ENCODE data around the gene SLCO3A1.

The SLCO3A1 gene

GRCh38 chr15:92130244-92130643 is 276.7 kb downstream of the SLCO3A1 start:
- no peak overlapping the region for H3K4me3 ChIP-seq (ENCODE audit: low read length)
- TF ChIP-seq ZNF274 (IDR thresholded peaks at IDR 0.05; ENCODE audit: low read depth, low read length): no peak

- no peak overlapping the region for H3K4me3 ChIP-seq (ENCODE audit: low read length)
- no peak for TF ChIP-seq ZNF274 (IDR thresholded peaks at IDR 0.05; ENCODE audit: low read depth, low read length)
These were observed 277.4 kb downstream of the SLCO3A1 start for GRCh38 chr15:92130906-92131305.

GRCh38 chr15:92132982-92133755 is 279.7 kb downstream of the SLCO3A1 start:
- TF ChIP-seq ZNF274 (IDR thresholded peaks at IDR 0.05; ENCODE audit: low read depth, low read length): no peak
- no peak overlapping the region for H3K4me3 ChIP-seq (ENCODE audit: low read length)

- TF ChIP-seq ZNF274 (IDR thresholded peaks at IDR 0.05; ENCODE audit: low read depth, low read length): no peak
- H3K4me3 ChIP-seq (ENCODE audit: low read length): no peak overlapping the region
These were observed 287.3 kb downstream of the SLCO3A1 start for GRCh38 chr15:92140796-92141195.

- H3K4me3 ChIP-seq (ENCODE audit: low read length): no peak overlapping the region
- TF ChIP-seq ZNF274 (IDR thresholded peaks at IDR 0.05; ENCODE audit: low read depth, low read length): no peak
These were observed 288.1 kb downstream of the SLCO3A1 start for GRCh38 chr15:92141607-92142006.

GRCh38 chr15:92142242-92143232 is 289.0 kb downstream of the SLCO3A1 start:
- no peak overlapping the region for H3K4me3 ChIP-seq (ENCODE audit: low read length)
- TF ChIP-seq ZNF274 (IDR thresholded peaks at IDR 0.05; ENCODE audit: low read depth, low read length): no peak

- no peak overlapping the region for H3K4me3 ChIP-seq (ENCODE audit: low read length)
- TF ChIP-seq ZNF274 (IDR thresholded peaks at IDR 0.05; ENCODE audit: low read depth, low read length): no peak
These were observed 290.3 kb downstream of the SLCO3A1 start for GRCh38 chr15:92143765-92144164.

GRCh38 chr15:92146511-92147150 is 293.1 kb downstream of the SLCO3A1 start:
- H3K4me3 ChIP-seq (ENCODE audit: low read length): no peak overlapping the region
- no peak for TF ChIP-seq ZNF274 (IDR thresholded peaks at IDR 0.05; ENCODE audit: low read depth, low read length)

GRCh38 chr15:92149029-92149428 is 295.5 kb downstream of the SLCO3A1 start:
- no peak overlapping the region for H3K4me3 ChIP-seq (ENCODE audit: low read length)
- TF ChIP-seq ZNF274 (IDR thresholded peaks at IDR 0.05; ENCODE audit: low read depth, low read length): no peak

- TF ChIP-seq ZNF274 (IDR thresholded peaks at IDR 0.05; ENCODE audit: low read depth, low read length): no peak
- H3K4me3 ChIP-seq (ENCODE audit: low read length): no peak overlapping the region
These were observed 296.0 kb downstream of the SLCO3A1 start for GRCh38 chr15:92149465-92149864.

- no peak overlapping the region for H3K4me3 ChIP-seq (ENCODE audit: low read length)
- no peak for TF ChIP-seq ZNF274 (IDR thresholded peaks at IDR 0.05; ENCODE audit: low read depth, low read length)
These were observed 297.7 kb downstream of the SLCO3A1 start for GRCh38 chr15:92151168-92151567.

- TF ChIP-seq ZNF274 (IDR thresholded peaks at IDR 0.05; ENCODE audit: low read depth, low read length): no peak
These were observed 298.2 kb downstream of the SLCO3A1 start for GRCh38 chr15:92151741-92152140.

GRCh38 chr15:92152983-92153382 is 299.5 kb downstream of the SLCO3A1 start:
- no peak for TF ChIP-seq ZNF274 (IDR thresholded peaks at IDR 0.05; ENCODE audit: low read depth, low read length)
- H3K4me3 ChIP-seq (ENCODE audit: low read length): no peak overlapping the region

More at GRCh38 chr15:92151741-92152140, 298.2 kb downstream of the SLCO3A1 start:
- H3K4me3 ChIP-seq (ENCODE audit: low read length): no peak overlapping the region

- no peak for TF ChIP-seq ZNF274 (IDR thresholded peaks at IDR 0.05; ENCODE audit: low read depth, low read length)
These were observed 300.1 kb downstream of the SLCO3A1 start for GRCh38 chr15:92153620-92154019.

More at GRCh38 chr15:92153620-92154019, 300.1 kb downstream of the SLCO3A1 start:
- no peak overlapping the region for H3K4me3 ChIP-seq (ENCODE audit: low read length)

All from GM08714 (cell line).